GM21717 (cell line): ENCODE measurements around the gene SLC17A9.
"Not testable (repeated sequence)": the region's sequence is repeated elsewhere in the genome, so short reads cannot be mapped to it uniquely, and the experiment has no call there.

Experiments
- ATAC-seq: cut with Tn5 transposase; IDR thresholded peaks from one replicate; pipeline ENCODE4 v1.9.1; 2021; ENCODE audit warnings: mild to moderate bottlenecking, moderate library complexity; ENCODE audit not compliant: unreplicated experiment

The SLC17A9 gene

DNA sequence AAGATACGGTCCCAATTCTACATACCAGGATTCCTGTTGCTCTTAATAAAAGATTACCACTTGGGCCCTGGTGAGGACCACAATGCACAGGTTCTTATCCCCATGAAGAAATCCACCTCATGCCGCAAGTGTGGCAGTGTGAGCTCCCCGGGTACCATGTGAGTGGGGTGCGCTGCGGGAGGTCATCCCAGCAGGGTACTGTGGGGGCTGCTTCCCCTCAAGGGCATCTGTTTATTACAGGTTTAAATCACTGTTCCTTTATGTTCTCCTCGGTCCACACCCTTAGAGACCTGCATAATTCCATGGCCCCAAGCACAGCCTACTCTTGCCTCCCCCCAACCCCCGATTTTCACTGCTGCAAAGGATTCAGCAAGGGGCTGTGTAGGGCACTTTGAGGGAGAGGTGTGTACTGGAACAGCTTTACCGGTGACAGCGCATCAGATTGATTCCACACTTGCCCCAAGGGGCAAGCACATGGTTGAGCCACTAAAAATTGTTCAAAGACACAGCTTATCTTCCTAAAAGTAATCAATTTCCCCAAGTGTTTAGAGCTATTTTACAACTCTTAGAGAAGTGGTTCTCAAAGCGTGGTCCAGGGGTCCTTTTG, 32.4 kb upstream of the SLC17A9 start:
- ATAC-seq = no peak

DNA sequence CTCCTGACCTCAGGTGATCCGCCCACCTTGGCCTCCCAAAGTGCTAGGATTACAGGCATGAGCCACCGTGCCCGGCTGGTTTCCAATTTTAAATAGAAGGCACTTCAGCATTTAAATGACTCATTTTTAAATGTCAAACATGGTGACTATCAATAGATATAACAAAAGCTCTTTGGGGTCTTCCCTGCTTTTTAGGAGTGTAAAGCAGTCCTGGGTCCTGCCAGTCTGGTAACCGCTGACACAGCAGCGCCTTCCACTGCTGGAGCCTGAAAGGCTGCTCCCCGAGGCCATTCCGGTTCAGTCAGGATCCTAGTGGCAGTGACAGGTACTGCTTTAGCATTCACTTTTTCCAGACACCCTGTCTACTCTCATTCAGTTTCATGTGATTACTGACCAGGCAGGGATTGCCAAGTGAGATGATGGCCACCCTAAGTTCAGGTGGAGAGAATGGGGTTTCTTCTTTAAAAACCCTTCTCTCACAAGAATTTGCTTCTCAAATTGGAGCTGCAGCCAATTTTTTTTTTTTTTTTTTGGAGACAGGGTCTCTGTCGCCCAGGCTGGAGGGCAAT, 31.3 kb upstream of the SLC17A9 start:
- no peak for ATAC-seq

DNA sequence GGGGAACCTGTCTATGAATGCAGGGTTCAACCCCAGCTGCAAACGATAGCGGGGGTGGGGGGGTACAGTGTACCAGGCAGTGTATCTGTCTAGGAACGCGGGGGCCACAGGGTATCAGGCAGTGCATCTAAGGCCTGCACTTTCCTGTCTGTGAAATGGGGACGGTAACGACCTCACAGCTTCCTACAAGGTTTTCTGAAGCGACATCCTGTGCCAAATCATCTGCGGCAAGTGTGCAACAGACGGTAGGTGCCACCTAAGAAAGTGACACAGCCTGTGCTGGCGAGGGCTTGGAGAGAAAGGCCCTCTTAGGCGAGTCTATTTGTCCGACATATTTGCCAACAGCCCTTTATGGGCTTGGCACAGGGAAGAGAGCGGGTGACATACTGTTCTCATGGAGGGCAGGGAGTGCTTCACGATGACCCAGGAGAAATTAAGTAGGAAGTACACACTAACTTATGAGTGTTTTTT, 30.0 kb upstream of the SLC17A9 start:
- ATAC-seq = no peak

DNA sequence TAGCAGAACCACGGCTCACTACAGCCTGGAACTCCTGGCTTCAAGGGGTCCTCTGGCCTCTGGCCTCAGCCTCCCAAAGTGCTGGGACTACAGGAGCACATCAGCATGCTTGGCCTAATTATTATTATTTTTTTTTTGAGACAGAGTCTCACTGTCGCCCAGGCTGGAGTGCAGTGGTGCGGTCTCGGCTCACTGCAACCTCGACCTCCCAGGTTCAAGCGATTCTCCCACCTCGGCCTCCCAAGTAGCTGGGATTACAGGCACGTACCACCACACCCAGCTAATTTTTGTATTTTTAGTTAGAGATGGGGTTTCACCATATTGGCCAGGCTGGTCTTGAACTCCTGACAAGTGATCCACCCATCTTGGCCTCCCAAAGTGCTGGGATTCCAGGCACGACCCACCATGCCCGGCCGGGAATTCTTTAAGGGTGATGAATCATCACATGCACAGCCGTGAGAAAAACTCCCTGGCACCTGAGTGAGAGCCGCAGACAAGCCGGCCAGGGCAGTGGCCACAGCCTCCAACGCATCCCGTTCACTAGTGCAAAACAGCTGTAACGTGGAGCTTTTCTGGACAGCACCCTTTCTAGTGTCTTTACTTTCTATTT, 29.3 kb upstream of the SLC17A9 start:
- not testable (repeated sequence) for ATAC-seq

DNA sequence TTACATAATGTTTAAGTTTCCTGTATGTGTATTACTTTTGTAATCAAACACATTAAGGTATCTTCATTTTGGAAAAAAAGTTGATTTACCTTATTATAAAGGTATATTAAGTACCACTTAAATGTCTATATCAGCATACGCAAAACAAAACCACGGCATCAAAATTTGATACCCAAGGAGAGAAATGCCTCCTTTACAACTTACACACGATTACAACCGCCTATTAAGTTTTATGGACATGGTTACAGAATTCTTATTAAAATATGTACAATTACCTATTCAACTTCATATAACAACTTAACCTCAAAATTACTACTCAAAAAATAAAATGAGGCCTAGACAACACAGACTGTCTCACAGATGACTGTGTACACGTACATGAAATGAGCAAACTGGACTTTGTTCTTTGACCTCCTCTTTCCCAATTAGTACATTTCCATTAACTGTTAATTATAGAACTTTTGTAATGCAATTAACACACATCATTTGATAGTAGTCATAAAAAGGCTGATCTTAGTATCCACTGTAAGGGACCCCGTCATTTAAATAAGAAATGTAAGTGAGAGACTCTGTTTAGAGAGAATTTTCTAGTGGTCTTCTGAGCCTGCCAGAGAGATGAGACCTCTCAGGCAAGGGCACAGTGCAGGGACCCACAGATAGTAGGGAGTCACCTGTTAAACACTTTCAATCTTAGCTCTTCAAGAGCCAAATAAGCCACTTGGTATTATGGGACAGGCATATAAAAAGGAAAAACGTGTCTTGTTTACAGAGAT, 28.7 kb upstream of the SLC17A9 start:
- ATAC-seq = no peak

DNA sequence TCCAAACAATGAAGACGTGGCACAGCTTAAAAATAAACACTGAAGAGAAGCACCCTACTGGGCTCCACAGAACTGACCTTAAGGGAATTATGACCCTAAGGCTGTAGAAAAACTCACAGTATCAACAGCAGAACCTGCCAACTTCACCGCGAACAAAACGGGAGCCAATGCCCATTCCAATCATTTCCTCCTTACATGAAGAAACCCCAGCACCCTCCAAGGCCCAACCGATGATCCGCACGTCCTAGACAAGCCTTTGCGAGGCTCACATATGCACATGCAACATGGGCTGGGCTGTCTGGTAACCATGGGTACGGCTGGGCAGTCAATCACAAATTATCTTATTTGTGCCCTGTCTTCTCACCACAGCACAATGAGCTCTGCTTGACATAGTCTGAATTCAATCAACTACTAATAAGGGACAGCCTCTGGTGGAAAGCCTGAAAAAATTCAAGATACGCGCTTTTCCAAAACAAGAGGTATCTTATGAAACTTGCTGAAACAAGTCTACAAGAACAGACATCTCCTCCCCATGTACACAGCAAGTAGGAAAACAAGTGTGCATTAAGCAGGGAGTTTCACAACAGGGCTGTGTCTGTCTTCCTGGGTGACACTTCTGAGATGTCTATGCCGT, 27.9 kb upstream of the SLC17A9 start:
- ATAC-seq = no peak

DNA sequence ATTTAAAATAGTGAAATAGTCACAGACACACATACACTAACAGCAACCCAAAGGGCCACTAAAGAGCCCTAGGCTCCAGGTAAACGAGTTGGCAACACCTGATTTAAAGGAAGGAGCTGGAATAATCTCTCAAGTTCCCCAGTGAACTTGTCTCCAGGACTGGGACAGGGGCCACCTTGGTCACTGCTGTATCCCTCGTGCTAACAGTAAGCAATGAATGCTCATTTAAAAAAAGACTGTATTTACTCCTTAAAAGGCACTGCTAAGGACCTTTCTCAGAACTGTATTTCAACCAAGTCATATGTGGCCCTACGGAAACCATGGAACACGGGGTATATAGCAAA, 27.5 kb upstream of the SLC17A9 start:
- no peak for ATAC-seq

DNA sequence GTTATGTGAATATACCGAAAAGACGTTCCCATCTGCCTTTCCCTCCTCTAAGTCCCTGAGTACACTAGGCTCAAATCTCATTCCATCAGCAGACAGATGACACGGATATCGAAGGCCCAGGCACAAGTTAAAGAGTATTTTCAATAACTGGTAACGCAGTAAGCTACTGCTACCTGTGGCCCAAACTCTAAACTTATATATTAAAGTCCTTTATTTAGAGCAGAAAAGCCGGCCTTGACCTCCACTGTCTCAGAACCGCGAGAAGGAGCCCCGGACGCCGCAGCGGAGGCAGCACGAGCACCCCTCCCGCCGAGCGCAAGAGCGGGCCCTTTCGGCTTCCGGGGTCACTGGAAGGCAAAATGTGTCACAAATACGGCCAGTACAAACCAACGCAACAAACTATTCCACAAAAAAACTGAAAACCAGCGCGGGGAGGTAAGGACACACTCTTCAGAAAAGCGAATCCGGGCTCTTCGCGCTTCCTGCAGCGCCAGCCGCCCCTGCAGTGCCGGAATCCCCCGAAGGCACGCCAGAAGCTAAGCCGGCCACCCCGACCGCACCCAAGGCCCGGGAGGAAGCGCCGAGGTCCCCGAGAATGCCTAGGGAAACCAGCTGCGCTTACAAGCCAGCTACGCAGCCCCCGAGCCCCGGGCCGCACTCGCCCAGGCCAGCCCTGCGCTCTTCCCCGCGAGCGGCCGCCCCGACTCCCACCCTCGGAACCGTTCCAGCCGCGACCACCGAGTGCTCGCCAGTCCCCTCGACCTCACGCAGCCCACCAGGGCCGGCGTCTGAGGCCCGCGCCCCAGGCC, 26.9 kb upstream of the SLC17A9 start:
- ATAC-seq = peak; percentile 24

DNA sequence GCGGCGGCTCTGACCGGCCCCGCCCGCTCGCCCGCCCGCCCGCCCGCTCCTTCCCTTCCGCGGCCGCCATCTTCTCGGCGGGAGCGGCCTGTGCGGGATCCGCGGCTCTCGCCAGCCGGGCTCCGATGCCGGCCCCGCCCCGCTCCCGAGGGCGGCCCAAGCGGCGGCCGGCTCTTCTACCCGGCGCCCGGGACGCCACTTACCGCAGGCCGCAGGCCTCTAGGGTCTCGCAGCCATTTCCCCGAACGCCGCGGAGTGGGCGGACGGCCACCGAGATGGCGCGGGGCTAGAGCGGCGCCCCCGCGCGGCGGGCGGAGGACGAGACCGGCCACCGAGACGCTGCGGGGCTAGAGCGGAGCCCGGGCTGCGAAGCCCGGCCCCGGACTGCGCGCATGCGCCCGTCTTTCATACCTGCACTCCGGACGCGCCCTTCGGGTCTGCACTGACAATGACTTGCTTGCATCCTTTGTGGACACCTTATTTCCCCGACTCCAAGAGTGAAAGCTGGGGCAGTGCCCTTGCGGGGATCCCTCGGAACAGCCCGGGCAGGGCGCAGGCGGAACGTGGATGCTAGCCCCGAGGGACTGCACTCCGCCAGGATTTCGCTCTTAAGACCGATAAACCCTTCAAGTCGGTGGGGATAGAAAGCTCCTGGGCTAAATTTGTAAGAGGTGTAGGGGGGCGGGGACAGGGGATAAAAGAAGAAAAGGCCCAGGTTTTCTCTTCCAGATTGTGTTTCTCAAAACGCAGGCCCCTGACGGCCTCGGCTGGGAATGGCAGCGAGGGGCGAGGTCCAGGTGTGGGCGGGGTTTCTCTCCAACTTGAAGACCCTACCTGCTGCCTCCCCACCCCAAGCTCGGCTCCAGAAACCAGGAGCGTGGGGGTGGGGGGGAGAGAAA, 26.0 kb upstream of the SLC17A9 start, which contains the start of gene DIDO1:
TSS of gene DIDO1 (minus strand) at position 277 of the 899 bp plus-strand sequence.
- ATAC-seq = peak; percentile 54

DNA sequence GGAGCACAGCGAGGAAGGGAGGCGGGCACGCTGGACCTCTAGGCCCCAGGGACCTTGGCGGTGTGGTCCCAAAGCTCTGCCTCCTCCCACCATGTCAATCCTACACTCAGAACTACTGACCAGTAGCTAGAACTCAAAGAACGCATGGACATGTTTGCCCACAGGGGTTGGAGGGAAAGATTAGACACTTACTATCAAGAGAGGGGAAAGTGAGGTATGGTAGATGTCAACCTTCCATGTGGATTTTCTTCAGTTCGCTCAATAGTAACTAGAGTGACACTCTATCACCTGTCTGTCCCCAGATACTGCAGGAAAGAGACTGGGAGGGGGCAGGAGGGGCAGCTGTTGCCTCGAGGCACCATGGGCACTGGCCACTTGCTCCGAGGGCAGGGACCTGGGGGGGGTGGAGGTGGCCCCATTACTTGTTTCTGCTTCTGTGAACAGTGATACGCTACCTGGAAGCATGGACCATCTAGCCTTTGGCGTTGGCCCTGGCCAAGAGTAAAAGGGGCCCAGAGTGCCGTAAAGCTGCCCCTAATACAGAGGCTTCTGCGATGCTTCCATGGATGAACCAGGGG, 25.3 kb upstream of the SLC17A9 start:
- no peak for ATAC-seq

DNA sequence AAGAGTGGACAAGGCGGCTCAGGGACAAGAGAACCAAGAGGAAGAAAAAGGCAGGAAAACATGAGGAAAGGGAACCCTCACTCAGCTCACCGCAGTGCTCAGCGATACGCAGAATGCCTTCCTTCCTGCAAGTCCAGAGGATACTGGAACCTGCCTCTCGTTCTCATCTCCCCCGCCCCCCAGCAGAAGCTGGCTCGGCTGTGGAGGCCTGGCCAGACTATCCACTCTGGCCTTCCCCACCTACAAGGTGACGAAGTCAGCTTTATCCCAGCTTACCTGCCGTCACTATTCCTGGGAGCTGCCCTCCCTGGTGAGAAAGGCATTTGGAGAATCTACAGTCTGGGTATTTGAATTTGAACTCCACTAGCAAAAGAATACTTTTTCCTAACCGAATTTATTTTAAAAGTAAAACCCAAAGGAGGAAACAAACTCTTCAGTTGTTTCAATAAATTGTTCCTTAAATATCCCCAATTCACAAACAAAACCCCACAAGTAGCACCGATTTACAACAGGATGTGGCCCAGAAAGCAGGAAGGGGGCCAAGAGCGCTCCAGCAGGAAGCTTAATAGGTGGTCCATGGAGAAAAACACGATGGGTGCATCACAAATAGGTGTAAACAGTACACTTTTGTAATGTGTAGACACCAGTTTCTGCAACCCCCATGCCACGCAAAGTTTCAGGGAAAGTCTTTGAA, 24.1 kb upstream of the SLC17A9 start:
- no peak for ATAC-seq

DNA sequence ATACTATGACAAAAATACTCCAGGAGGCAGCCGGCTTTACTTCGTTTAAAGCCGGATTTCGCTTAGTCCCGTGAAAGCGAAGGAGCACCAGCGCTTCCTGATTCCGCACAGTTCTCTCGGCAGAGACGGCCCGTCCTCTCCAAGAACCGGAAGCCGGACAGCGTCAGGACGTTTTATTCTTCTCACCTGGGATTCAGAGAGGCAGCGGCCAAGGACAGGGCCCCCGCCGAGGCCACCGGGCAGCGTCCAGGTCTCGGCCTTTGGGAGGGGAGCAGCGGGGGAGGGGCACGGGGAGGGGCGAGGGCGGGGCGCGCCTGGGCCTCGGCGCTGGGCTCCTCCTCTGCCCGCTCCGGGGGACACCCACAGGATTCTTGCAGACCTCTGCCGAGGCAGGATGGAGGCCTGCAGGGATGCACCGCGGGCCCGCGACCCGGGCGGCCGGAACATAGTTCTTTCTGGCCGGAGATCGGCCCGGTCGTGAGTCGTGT, 23.4 kb upstream of the SLC17A9 start:
- ATAC-seq = no peak

DNA sequence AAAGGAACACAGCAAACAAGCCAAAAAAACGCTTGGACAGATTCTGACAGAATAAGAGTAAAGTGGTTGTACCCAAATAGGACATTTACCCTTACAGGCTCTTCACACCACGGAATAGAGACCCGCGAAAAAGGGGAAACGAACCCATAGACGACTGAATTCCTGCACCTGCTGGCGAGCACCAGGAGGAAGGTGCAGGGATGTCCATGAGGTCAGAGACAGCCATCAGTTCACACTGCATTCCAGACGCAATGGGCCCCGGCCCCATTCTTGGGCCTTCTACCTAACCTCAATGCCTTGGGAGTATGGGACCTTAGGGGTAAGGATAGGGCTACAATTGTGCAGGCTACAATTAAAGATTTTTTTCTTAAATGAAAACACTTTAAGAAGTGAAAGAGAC, 21.0 kb upstream of the SLC17A9 start:
- ATAC-seq = no peak

DNA sequence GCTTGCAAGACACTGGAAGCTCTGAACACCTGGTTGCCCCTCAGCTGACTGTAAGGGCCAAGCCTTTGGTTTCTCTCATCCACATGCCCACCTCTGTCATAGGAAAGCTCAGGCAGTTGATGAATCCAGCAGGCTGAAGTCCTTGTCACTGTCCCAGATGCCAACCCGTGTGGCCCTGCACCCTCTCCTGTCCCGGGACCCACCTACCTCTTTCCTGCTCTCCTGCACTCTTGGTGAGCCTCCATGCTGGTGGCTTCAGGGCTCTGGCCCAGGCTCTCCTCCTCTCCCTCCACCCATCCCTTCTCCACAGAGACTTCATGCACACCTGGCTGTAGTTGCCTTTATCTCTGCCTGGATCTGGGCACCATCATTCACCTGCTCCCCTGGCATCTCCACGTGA, 18.5 kb upstream of the SLC17A9 start:
- ATAC-seq = no peak

DNA sequence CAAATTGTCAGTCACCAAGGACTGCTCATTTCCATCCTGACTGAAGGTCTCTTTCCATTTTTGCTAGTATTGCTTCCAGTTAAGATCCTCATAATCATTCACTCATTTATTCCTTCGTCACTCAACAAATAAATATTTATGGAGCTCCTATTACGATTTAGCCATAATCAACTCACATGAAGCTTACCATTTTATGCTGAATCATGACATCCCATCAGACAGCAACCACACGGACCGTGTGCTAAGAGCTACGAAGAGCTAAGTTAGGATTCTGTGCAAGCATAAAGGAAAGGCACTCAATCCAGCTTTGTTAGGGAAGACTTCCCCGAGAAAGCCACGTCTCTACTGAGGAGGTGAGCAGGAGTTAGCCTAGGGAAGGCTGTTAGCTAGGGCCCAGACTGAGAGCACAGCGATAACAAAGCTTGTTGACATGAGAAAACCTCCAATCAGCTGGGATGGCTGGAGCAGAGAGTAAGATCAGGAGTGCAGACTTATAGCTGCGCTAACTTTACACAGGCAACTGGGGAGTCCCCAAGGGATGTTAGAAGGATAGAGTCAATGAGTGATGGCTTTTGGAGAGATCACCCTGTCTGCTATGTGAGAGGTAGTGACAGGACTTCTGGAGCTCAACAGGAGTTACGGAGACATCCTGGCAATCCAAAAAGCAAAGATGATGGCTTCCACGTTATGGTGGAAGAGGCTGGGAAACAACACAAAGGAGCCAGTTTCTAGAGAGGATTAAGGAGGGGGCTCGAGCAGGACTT, 17.1 kb upstream of the SLC17A9 start:
- no peak for ATAC-seq

DNA sequence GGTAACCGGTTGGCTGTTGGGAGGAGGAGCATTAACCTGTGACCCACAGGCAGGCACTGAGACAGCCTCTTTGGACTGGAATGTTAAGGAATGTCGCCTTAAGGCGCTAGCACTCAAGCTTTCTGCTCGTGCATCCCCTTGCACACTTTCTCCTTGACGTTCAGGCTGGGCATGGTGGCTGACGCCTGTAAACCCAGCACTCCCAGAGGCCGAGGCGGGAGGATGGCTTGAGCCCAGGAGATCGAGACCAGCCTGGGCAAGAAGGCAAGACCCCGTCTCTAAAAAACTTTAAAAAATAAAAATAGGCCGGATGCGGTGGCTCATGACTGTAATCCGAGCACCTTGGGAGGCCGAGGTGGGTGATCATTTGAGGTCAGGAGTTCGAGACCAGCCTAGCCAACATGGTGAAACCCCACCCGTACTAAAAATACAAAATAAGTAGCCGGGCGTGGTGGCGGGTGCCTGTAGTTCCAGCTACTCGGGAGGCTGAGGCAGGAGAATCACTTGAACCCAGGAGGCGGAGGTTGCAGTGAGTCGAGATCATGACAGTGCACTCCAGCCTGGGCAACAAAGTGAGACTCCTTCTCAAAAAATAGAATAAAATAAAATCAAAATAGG, 16.4 kb upstream of the SLC17A9 start:
- ATAC-seq = no peak
